Measurements from ENCODE around the gene PNKD.

The PNKD gene

GRCh38 chr2:218332920-218333645, 62.8 kb downstream of the PNKD start:
- H3K4me1 ChIP-seq (ENCODE audit: control insufficient read depth, insufficient read depth, low read length), result peaks cover 15% of the 10 kb centered on the region
- H3K27me3 ChIP-seq (ENCODE audit: control insufficient read depth, insufficient read depth, low read length), result no peaks in the 10 kb centered on the region
- H3K9me3 ChIP-seq (ENCODE audit: control insufficient read depth, insufficient read depth, low read depth, low read length), result no peaks in the 10 kb centered on the region
- no peak overlapping the region for H3K4me3 ChIP-seq (ENCODE audit: low read depth, low read length)
- H3K27ac ChIP-seq (ENCODE audit: low read depth, low read length), result no peak overlapping the region
- H3K9ac ChIP-seq (ENCODE audit: low read length), result no peak overlapping the region
- H3K36me3 ChIP-seq (ENCODE audit: control insufficient read depth, insufficient read depth, low read length), result no peaks in the 10 kb centered on the region

- Histone ChIP-seq H3K4me3 (ENCODE audit: low read depth, low read length) (no peak overlapping the region), H3K27ac (ENCODE audit: low read depth, low read length) (no peak overlapping the region), H3K9ac (ENCODE audit: low read length) (no peak overlapping the region), H3K27me3 (ENCODE audit: control insufficient read depth, insufficient read depth, low read length) (no peaks in the 10 kb centered on the region), H3K36me3 (ENCODE audit: control insufficient read depth, insufficient read depth, low read length) (no peaks in the 10 kb centered on the region), H3K9me3 (ENCODE audit: control insufficient read depth, insufficient read depth, low read depth, low read length) (no peaks in the 10 kb centered on the region), H3K4me1 (ENCODE audit: control insufficient read depth, insufficient read depth, low read length) (peaks cover 15% of the 10 kb centered on the region)
Measured at GRCh38 chr2:218334531-218334930, 64.2 kb downstream of the PNKD start.

- H3K9ac ChIP-seq (ENCODE audit: low read length), result no peak overlapping the region
- H3K36me3 ChIP-seq (ENCODE audit: control insufficient read depth, insufficient read depth, low read length), result no peaks in the 10 kb centered on the region
- no peaks in the 10 kb centered on the region for H3K9me3 ChIP-seq (ENCODE audit: control insufficient read depth, insufficient read depth, low read depth, low read length)
- no peak overlapping the region for H3K27ac ChIP-seq (ENCODE audit: low read depth, low read length)
- H3K27me3 ChIP-seq (ENCODE audit: control insufficient read depth, insufficient read depth, low read length), result no peaks in the 10 kb centered on the region
- no peaks in the 10 kb centered on the region for H3K4me1 ChIP-seq (ENCODE audit: control insufficient read depth, insufficient read depth, low read length)
- no peak overlapping the region for H3K4me3 ChIP-seq (ENCODE audit: low read depth, low read length)
Measured at GRCh38 chr2:218340656-218341055, 70.3 kb downstream of the PNKD start.

DNA sequence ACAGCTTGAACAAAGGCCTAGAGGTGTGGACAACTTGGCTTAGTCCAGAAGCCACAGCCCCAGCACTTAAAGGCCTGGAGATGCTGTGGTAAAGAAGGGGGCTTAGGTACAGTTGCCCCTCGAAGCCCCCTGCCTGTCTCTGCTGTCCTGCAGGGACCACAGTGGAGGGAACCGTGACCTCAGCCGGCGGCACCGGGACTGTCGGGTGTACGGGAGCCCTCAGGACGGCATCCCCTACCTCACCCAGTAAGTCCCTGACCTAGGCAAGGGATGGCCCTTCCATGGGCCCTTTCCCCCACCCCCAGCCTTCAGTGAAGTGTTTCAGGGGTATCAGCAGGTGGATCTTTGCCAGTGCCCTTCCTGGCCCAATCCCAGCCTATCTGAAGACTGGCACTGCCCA, 71.1 kb downstream of the PNKD start:
- no peaks in the 10 kb centered on the region for H3K27me3 ChIP-seq (ENCODE audit: control insufficient read depth, insufficient read depth, low read length)
- no peak overlapping the region for H3K9ac ChIP-seq (ENCODE audit: low read length)
- H3K4me3 ChIP-seq (ENCODE audit: low read depth, low read length), result no peak overlapping the region
- no peaks in the 10 kb centered on the region for H3K9me3 ChIP-seq (ENCODE audit: control insufficient read depth, insufficient read depth, low read depth, low read length)
- no peaks in the 10 kb centered on the region for H3K4me1 ChIP-seq (ENCODE audit: control insufficient read depth, insufficient read depth, low read length)
- no peaks in the 10 kb centered on the region for H3K36me3 ChIP-seq (ENCODE audit: control insufficient read depth, insufficient read depth, low read length)
- no peak overlapping the region for H3K27ac ChIP-seq (ENCODE audit: low read depth, low read length)

DNA sequence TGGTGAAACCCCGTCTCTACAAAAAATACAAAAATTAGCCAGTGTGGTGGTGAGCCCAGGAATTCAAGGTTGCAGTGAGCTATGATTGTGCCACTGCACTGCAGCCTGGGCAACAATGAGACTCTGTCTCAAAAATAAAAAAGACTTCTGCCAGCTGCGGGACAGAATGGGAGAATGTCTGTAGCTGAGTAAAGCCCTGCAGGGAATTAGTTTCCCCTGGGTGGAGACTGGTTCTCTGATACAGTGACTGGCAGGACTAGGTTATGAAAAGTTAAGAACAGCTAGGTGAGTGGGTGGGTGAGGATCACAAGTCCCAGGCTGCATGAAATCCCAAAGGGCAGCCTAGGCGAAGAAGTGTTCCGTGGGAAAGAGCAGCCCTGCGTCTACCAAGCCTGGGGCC, 72.5 kb downstream of the PNKD start:
- H3K27me3 ChIP-seq (ENCODE audit: control insufficient read depth, insufficient read depth, low read length), result no peaks in the 10 kb centered on the region
- no peak overlapping the region for H3K4me3 ChIP-seq (ENCODE audit: low read depth, low read length)
- no peak overlapping the region for H3K27ac ChIP-seq (ENCODE audit: low read depth, low read length)
- no peaks in the 10 kb centered on the region for H3K36me3 ChIP-seq (ENCODE audit: control insufficient read depth, insufficient read depth, low read length)
- no peaks in the 10 kb centered on the region for H3K4me1 ChIP-seq (ENCODE audit: control insufficient read depth, insufficient read depth, low read length)
- H3K9me3 ChIP-seq (ENCODE audit: control insufficient read depth, insufficient read depth, low read depth, low read length), result no peaks in the 10 kb centered on the region
- no peak overlapping the region for H3K9ac ChIP-seq (ENCODE audit: low read length)

GRCh38 chr2:218343591-218343990, 73.3 kb downstream of the PNKD start:
- no peaks in the 10 kb centered on the region for H3K9me3 ChIP-seq (ENCODE audit: control insufficient read depth, insufficient read depth, low read depth, low read length)
- no peak overlapping the region for H3K4me3 ChIP-seq (ENCODE audit: low read depth, low read length)
- H3K9ac ChIP-seq (ENCODE audit: low read length), result no peak overlapping the region
- H3K27me3 ChIP-seq (ENCODE audit: control insufficient read depth, insufficient read depth, low read length), result no peaks in the 10 kb centered on the region
- H3K4me1 ChIP-seq (ENCODE audit: control insufficient read depth, insufficient read depth, low read length), result no peaks in the 10 kb centered on the region
- H3K27ac ChIP-seq (ENCODE audit: low read depth, low read length), result no peak overlapping the region
- H3K36me3 ChIP-seq (ENCODE audit: control insufficient read depth, insufficient read depth, low read length), result no peaks in the 10 kb centered on the region

GRCh38 chr2:218344090-218344754, 73.9 kb downstream of the PNKD start:
- Histone ChIP-seq H3K27ac (ENCODE audit: low read depth, low read length) (no peak overlapping the region), H3K4me3 (ENCODE audit: low read depth, low read length) (no peak overlapping the region), H3K9me3 (ENCODE audit: control insufficient read depth, insufficient read depth, low read depth, low read length) (no peaks in the 10 kb centered on the region), H3K36me3 (ENCODE audit: control insufficient read depth, insufficient read depth, low read length) (no peaks in the 10 kb centered on the region), H3K9ac (ENCODE audit: low read length) (no peak overlapping the region), H3K27me3 (ENCODE audit: control insufficient read depth, insufficient read depth, low read length) (no peaks in the 10 kb centered on the region), H3K4me1 (ENCODE audit: control insufficient read depth, insufficient read depth, low read length) (no peaks in the 10 kb centered on the region)

DNA sequence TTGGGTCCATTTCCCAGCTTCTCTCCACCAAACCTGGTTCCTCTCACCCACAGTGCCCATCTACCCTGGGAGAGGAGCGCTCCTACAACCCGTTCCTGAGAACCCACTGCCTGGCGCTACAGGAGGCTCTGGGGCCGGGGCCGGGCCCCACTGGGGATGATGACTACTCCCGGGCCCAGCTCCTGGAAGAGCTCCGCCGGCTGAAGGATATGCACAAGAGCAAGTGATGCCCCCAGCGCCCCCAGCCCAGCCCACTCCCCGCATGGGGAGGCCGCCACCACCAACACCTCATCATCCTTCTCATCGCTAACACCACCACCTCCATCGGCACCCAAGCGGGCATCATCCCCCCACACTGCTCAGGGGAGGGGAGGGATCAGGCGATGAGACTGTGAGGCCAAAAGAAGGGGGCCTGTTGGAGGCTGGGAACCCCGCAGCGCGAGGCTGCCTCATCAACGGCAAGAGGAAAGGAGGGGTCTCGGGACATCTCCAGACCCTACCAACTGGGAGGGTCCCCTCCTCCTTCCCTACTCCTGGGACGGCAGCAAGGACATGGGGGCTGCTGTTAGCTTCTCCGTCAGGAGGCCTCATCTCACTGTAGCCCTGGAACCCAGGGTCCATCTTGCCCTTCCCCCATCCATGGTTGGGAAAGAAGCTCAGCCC, 74.6 kb downstream of the PNKD start:
- Histone ChIP-seq H3K27ac (ENCODE audit: low read depth, low read length) (no peak overlapping the region), H3K9ac (ENCODE audit: low read length) (no peak overlapping the region), H3K27me3 (ENCODE audit: control insufficient read depth, insufficient read depth, low read length) (no peaks in the 10 kb centered on the region), H3K4me1 (ENCODE audit: control insufficient read depth, insufficient read depth, low read length) (no peaks in the 10 kb centered on the region), H3K9me3 (ENCODE audit: control insufficient read depth, insufficient read depth, low read depth, low read length) (peaks cover 5% of the 10 kb centered on the region; the same call in 1 of the 2 replicates), H3K36me3 (ENCODE audit: control insufficient read depth, insufficient read depth, low read length) (no peaks in the 10 kb centered on the region), H3K4me3 (ENCODE audit: low read depth, low read length) (no peak overlapping the region)

GRCh38 chr2:218345491-218346236, 75.3 kb downstream of the PNKD start:
- no peaks in the 10 kb centered on the region for H3K36me3 ChIP-seq (ENCODE audit: control insufficient read depth, insufficient read depth, low read length)
- H3K27me3 ChIP-seq (ENCODE audit: control insufficient read depth, insufficient read depth, low read length), result no peaks in the 10 kb centered on the region
- no peaks in the 10 kb centered on the region for H3K4me1 ChIP-seq (ENCODE audit: control insufficient read depth, insufficient read depth, low read length)
- H3K9me3 ChIP-seq (ENCODE audit: control insufficient read depth, insufficient read depth, low read depth, low read length), result peaks cover 5% of the 10 kb centered on the region; the same call in 1 of the 2 replicates
- H3K27ac ChIP-seq (ENCODE audit: low read depth, low read length), result no peak overlapping the region
- no peak overlapping the region for H3K4me3 ChIP-seq (ENCODE audit: low read depth, low read length)
- no peak overlapping the region for H3K9ac ChIP-seq (ENCODE audit: low read length)

DNA sequence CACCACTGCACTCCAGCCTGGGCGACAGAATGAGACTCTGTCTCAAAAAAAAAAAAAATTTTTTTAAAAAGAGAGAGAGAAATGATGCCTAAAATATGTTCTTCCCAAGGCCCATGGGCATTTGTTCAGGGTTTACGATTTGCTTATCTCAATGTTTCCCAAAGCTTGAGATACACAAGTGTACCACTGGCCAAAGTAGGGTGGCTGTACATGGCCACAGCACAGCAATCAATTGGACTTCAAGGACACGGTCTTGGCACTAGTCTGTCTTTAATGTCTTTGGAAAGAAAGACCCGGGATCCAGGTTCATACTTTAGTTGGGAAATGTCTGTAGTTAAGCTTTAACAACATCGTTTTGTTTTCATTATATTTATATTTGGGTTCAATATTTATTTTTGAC, 76.9 kb downstream of the PNKD start:
- H3K9me3 ChIP-seq (ENCODE audit: control insufficient read depth, insufficient read depth, low read depth, low read length), result peaks cover 10% of the 10 kb centered on the region
- no peaks in the 10 kb centered on the region for H3K4me1 ChIP-seq (ENCODE audit: control insufficient read depth, insufficient read depth, low read length)
- no peak overlapping the region for H3K27ac ChIP-seq (ENCODE audit: low read depth, low read length)
- H3K36me3 ChIP-seq (ENCODE audit: control insufficient read depth, insufficient read depth, low read length), result no peaks in the 10 kb centered on the region
- no peaks in the 10 kb centered on the region for H3K27me3 ChIP-seq (ENCODE audit: control insufficient read depth, insufficient read depth, low read length)
- H3K4me3 ChIP-seq (ENCODE audit: low read depth, low read length), result no peak overlapping the region
- no peak overlapping the region for H3K9ac ChIP-seq (ENCODE audit: low read length)

- no peaks in the 10 kb centered on the region for H3K36me3 ChIP-seq (ENCODE audit: control insufficient read depth, insufficient read depth, low read length)
- H3K9me3 ChIP-seq (ENCODE audit: control insufficient read depth, insufficient read depth, low read depth, low read length), result peaks cover 16% of the 10 kb centered on the region
- no peak overlapping the region for H3K27ac ChIP-seq (ENCODE audit: low read depth, low read length)
- no peak overlapping the region for H3K4me3 ChIP-seq (ENCODE audit: low read depth, low read length)
- H3K4me1 ChIP-seq (ENCODE audit: control insufficient read depth, insufficient read depth, low read length), result peaks cover 14% of the 10 kb centered on the region
- H3K9ac ChIP-seq (ENCODE audit: low read length), result no peak overlapping the region
- no peaks in the 10 kb centered on the region for H3K27me3 ChIP-seq (ENCODE audit: control insufficient read depth, insufficient read depth, low read length)
Measured at GRCh38 chr2:218354045-218354444, 83.7 kb downstream of the PNKD start.
